GM12873 (cell line): ENCODE data around the gene PDE4B.

Experiments used
- TF ChIP-seq, protein P1 (sequence below): IDR thresholded peaks from 2 replicates; pipeline ENCODE4 v1.5.1; 2012; ENCODE audit warnings: low read depth, mild to moderate bottlenecking, moderate library complexity, low read length, control low read depth; ENCODE audit not compliant: insufficient read depth; ENCODE audit errors: missing control alignments

Gene PDE4B

DNA sequence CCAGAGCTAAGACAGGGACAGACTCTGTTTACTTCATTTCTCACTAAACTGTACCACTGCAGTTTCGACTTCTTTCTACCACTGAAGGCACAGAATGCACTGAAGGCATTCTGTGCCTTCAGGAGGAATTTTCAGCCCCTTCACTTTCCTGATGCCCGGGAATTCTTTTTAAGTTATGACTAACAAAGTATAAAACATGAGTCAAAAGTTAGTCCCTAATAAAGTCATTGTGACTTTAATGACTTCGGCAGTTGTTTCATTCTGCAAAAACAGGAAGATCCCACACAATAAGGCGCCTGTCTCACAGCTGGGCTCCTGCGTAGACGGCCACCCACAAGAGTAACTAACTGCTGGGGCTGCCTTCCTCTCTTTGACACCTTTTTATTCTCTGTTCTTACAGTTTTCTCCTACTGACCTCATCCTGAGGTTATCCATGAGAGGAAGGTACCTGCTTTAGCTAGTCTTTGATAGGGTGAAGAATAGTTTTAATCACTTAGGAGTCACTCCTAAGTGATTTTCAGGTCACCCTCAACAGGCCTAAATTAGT lies 557.4 kb downstream of the PDE4B start:
- TF ChIP-seq, protein P1, sequence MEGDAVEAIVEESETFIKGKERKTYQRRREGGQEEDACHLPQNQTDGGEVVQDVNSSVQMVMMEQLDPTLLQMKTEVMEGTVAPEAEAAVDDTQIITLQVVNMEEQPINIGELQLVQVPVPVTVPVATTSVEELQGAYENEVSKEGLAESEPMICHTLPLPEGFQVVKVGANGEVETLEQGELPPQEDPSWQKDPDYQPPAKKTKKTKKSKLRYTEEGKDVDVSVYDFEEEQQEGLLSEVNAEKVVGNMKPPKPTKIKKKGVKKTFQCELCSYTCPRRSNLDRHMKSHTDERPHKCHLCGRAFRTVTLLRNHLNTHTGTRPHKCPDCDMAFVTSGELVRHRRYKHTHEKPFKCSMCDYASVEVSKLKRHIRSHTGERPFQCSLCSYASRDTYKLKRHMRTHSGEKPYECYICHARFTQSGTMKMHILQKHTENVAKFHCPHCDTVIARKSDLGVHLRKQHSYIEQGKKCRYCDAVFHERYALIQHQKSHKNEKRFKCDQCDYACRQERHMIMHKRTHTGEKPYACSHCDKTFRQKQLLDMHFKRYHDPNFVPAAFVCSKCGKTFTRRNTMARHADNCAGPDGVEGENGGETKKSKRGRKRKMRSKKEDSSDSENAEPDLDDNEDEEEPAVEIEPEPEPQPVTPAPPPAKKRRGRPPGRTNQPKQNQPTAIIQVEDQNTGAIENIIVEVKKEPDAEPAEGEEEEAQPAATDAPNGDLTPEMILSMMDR = no peak

DNA sequence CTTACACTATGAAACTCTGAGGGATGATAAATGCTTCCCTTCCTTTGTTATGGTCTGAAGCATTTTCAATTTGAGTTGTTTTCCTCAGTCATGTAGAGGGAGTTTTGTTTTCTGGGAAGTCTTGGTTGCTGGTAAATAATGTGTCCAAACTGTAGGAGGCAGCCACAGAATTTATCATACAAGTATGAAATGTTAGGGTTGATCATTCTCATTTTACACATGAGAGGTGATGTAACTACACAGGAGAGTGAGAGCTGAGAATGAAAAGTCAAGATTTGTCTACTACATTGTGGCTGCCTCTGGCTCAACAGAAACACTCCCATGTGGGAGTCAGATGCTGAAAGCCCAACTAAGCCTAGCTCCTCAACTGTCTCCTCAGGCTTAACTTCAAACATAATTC lies 558.8 kb downstream of the PDE4B start:
- TF ChIP-seq, protein P1 = no peak

DNA sequence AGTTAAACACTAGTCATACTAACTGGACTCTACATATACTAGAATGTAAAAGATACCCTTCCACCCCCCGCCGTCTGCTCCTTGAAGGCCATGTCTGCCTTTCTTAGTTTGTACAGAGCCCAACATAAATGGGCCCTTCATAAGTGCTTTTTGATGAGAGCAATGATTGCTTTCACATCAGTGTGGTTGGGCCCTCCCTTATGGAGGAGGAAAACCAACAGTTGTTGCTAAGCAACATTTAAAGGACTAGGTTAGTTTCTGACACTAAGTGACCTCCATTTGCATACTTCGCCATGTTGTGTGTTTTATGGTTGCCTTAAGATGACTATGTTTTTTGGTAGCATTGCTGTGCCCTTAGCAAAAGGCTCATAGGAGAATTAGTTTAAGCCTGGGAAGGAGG lies 559.2 kb downstream of the PDE4B start:
- TF ChIP-seq, protein P1 = no peak

DNA sequence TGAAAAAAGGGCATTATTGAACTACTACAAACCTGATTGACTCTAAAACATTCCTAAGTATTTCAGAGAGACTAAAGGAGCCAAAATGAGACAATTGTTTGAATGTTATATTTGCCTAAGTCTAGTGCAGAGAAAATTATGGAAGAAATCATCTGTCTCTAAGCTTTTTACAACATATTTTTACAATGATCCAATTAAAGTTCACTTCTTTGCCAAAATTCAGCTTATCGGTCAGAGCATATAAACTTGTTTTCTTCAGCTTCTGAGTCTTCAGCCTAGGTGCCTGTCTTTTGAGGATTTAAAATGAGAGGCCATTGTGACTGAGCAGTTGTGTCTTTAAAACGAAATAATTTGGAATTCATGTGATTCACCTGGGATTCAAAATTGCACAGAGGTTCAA lies 560.1 kb downstream of the PDE4B start:
- TF ChIP-seq, protein P1 = no peak

DNA sequence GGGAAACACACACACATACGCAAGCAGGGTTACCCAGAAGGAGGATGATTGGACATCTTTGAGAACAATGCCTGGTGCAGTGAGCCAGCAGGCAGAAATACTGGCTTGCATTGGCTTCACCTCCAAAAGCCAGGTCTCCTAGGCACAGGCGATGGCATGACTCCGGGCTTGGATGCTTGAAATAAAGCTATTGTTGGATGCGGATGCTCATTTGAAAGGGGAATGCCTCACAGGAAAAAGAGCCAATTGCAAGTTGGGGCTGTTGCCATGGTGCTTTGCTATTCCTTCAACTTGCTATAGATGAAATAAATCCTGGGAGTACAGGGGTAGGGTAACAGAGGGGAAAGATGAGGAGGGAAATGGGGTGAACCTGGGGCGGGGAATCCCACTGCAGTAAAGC lies 560.6 kb downstream of the PDE4B start:
- TF ChIP-seq, protein P1 = no peak

DNA sequence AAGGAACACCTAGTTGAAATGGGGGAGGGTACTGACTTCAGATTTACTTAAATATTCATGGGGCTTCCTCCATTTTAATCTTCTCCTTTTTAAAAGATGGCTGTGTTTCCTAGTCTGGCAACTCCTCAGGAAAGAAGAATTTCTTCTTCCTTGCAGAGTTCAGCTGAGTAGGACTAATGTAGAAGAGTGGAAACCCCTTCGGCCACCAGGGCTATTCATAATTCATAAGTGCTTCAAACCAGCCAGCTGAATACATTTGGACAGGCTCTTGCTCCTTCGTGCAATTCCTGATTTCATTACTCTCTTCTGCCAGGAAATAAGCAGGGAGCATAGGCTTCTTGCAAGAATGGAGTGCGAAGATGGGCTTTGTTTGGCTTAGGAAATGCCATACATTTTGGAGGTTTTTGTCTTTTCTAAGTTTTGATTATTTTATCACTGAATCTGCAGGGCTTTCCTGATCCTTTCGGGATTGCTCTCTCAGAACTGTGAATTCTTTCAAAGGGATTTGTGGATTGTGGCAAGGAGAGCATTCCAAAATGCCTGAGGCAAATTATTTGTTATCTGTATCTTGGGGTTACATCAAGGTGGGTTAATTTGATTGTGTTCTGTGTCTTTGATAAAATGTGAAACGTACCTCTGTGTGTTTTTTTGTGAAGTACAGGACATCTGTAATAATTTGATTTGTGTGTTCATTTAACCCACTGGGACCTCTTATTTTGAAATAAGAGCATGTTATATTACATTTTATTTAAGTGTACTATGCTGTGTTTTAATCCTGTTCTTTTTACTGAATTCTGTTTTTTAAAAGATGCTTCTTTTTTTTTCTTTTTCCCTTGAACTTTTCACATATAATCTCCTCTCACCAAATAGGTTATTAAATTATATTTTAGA lies 561.9 kb downstream of the PDE4B start:
- TF ChIP-seq, protein P1 = no peak

DNA sequence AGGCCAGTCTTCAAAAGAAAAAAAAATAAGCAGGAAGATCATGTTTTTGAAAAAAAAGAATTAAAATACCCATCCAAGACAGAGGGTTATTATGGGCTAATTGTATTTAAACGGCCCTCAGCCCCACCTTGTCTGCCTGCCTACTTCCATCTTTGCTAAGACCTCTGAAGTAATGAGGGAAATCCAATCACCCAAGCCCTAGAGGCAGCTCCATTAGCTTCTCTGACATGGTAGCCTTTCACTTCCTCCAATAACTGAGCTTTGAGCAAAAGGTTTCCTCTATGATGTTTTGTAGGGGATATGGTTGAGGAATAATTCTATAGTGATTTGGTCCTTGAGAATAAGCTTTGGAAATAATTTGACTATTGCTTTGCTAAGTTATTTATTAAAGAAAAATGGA lies 563.1 kb downstream of the PDE4B start:
- TF ChIP-seq, protein P1 = no peak
